WTC11 (cell line): ENCODE data around the gene SHTN1.

ENCODE experiments used
- ATF2 ChIP-seq: sonication (generic); formaldehyde crosslinking; IDR thresholded peaks from 2 replicates; pipeline ENCODE4 v1.8.1; 2022; ENCODE audit warnings: low read depth, missing genetic modification reagents, borderline replicate concordance
- FOXP1 ChIP-seq: sonication (generic); formaldehyde crosslinking; IDR thresholded peaks from 2 replicates; pipeline ENCODE4 v1.8.0; 2022; ENCODE audit warnings: missing genetic modification reagents, mild to moderate bottlenecking, moderate library complexity, borderline replicate concordance
- JUN ChIP-seq: sonication (generic); formaldehyde crosslinking; IDR thresholded peaks from 2 replicates; pipeline ENCODE4 v1.8.0; 2023; ENCODE audit warnings: mild to moderate bottlenecking, missing genetic modification reagents
- USF1 ChIP-seq: sonication (generic); formaldehyde crosslinking; IDR thresholded peaks from 2 replicates; pipeline ENCODE4 v1.8.0; 2022; ENCODE audit warnings: mild to moderate bottlenecking, missing genetic modification reagents
- ZBTB21 ChIP-seq: sonication (generic); formaldehyde crosslinking; IDR thresholded peaks from 2 replicates; pipeline ENCODE4 v1.8.1; 2023; ENCODE audit warnings: mild to moderate bottlenecking, missing genetic modification reagents, borderline replicate concordance
- TF ChIP-seq, protein P1 (sequence below): fragments of 200-600 bp; IDR thresholded peaks from 2 replicates; pipeline ENCODE4 v1.8.0; 2022; ENCODE audit warnings: antibody characterized with exemption
- TF ChIP-seq, protein P2 (sequence below): sonication (generic); formaldehyde crosslinking; IDR thresholded peaks from 2 replicates; pipeline ENCODE4 v1.8.0; 2022; ENCODE audit warnings: mild to moderate bottlenecking, missing genetic modification reagents
- TF ChIP-seq, protein P3 (sequence below): sonication (generic); formaldehyde crosslinking; IDR thresholded peaks from 2 replicates; pipeline ENCODE4 v1.8.1; 2023; ENCODE audit warnings: mild to moderate bottlenecking, missing genetic modification reagents, moderate library complexity

- TF ChIP-seq ZBTB21 (CRISPR knock-in tag): no peak
- no peak for TF ChIP-seq JUN (CRISPR knock-in tag)
- TF ChIP-seq, protein P1, sequence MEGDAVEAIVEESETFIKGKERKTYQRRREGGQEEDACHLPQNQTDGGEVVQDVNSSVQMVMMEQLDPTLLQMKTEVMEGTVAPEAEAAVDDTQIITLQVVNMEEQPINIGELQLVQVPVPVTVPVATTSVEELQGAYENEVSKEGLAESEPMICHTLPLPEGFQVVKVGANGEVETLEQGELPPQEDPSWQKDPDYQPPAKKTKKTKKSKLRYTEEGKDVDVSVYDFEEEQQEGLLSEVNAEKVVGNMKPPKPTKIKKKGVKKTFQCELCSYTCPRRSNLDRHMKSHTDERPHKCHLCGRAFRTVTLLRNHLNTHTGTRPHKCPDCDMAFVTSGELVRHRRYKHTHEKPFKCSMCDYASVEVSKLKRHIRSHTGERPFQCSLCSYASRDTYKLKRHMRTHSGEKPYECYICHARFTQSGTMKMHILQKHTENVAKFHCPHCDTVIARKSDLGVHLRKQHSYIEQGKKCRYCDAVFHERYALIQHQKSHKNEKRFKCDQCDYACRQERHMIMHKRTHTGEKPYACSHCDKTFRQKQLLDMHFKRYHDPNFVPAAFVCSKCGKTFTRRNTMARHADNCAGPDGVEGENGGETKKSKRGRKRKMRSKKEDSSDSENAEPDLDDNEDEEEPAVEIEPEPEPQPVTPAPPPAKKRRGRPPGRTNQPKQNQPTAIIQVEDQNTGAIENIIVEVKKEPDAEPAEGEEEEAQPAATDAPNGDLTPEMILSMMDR: no peak
- TF ChIP-seq, protein P2, sequence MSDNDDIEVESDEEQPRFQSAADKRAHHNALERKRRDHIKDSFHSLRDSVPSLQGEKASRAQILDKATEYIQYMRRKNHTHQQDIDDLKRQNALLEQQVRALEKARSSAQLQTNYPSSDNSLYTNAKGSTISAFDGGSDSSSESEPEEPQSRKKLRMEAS: no peak
- no peak for TF ChIP-seq ATF2
- TF ChIP-seq USF1 (CRISPR knock-in tag): no peak
- TF ChIP-seq, protein P3, sequence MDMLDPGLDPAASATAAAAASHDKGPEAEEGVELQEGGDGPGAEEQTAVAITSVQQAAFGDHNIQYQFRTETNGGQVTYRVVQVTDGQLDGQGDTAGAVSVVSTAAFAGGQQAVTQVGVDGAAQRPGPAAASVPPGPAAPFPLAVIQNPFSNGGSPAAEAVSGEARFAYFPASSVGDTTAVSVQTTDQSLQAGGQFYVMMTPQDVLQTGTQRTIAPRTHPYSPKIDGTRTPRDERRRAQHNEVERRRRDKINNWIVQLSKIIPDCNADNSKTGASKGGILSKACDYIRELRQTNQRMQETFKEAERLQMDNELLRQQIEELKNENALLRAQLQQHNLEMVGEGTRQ (CRISPR knock-in tag): no peak
- TF ChIP-seq FOXP1 (CRISPR knock-in tag): no peak
Observed at GRCh38 chr10:116952729-116953128, 52.3 kb downstream of the SHTN1 start.
